Fibroblast of mammary gland (primary cell): ENCODE measurements around the gene SFT2D2.
"Not testable (repeated sequence)": the region's sequence is repeated elsewhere in the genome, so short reads cannot be mapped to it uniquely, and the experiment has no call there.

ENCODE experiments used
- DNase-seq: peaks from one replicate; pipeline ENCODE4 v3.0.0-alpha.2; 2010; ENCODE audit warnings: low read depth
- H3K4me3 ChIP-seq: 2 replicates; pipeline ENCODE4 v1.5.1; 2011; ENCODE audit warnings: low read depth, mild to moderate bottlenecking, low read length, moderate library complexity; ENCODE audit not compliant: control insufficient read depth
- TF ChIP-seq, protein P1 (sequence below): conservative IDR thresholded peaks from 2 replicates; pipeline ENCODE4 v1.5.1; 2011; ENCODE audit warnings: low read depth, low read length, inconsistent platforms; ENCODE audit not compliant: control insufficient read depth, insufficient read depth

The SFT2D2 gene

DNA sequence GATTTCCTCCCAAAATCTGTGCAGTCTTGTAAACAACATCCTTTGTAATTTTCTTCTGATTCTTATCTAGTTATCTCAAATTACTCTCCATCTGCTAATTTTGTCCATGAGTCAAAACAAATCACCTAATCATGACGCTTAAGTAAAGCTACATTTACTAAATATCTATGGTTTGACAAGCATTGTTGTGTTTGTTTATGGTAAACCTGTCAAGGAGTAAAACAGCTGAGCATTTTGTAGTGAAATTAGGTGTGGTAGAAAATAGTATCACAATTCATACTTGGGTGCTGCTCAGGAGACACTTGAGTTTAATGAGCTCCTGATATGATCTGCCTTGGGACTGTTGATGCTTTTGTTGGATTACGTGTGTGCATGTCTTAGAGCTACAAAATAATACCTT is 35.4 kb upstream of the SFT2D2 start:
- TF ChIP-seq, protein P1, sequence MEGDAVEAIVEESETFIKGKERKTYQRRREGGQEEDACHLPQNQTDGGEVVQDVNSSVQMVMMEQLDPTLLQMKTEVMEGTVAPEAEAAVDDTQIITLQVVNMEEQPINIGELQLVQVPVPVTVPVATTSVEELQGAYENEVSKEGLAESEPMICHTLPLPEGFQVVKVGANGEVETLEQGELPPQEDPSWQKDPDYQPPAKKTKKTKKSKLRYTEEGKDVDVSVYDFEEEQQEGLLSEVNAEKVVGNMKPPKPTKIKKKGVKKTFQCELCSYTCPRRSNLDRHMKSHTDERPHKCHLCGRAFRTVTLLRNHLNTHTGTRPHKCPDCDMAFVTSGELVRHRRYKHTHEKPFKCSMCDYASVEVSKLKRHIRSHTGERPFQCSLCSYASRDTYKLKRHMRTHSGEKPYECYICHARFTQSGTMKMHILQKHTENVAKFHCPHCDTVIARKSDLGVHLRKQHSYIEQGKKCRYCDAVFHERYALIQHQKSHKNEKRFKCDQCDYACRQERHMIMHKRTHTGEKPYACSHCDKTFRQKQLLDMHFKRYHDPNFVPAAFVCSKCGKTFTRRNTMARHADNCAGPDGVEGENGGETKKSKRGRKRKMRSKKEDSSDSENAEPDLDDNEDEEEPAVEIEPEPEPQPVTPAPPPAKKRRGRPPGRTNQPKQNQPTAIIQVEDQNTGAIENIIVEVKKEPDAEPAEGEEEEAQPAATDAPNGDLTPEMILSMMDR: no peak
- DNase-seq: no peak
- H3K4me3 ChIP-seq: no peak overlapping the region

DNA sequence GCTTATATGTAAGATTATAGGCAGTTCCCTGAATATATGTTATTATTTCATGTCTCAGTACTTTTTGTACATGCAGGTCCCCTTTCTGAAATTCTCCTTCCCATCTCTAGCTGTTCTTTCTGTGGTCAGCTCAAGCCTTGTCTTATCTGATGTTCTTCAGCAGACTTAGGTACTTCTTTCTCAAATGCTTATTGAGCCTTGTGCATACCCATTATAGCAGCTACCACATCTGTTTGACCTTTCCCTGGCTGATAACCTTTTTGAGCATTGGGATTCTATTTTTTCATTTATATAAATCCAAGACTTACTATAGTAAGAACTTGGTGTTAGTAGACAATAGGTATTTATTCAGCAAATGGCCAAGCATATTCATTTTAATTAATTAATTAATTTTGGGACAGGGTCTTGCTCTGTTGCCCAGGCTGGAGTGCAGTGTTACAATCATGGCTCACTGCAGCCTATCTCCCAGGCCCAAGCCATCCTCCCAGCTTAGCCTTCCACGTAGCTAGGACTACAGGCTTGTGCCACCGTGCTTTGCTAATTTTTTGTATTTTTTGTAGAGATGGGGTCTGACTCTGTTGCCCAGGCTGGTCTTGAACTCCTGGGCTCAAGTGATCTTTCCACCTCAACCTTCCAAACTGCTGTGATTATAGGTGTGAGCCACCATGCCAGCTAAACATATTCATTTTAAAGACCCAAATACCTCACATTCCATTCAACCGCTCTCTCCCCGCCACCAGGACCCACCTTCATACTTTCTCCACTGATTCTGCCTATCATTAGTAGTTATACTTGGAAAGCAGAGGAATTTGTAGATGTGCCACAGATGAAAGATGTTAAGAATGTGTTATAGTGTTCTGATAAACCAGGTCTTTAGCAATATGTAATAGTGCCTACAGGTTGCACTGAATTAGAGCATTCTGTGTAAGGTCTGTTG is 30.3 kb upstream of the SFT2D2 start:
- DNase-seq: no peak
- no peak overlapping the region for H3K4me3 ChIP-seq
- TF ChIP-seq, protein P1: no peak

DNA sequence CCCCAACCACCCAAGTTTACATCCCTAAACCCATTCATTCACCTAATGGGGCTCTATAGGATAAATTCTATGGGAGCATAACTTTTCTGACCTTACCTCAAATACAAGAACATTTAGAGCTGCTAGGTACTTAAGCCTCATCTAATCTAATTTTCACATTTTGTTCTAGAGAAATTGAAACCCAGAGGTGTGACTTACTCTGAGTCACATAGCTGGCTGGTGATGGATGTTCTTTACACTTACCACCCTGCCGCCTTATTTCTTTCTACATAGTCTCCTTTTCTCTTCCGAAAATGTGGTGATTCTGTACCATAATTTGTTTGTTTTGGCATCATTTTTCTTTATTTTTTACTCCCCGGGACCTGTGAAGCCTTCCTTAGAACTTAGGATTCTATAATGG is 26.7 kb upstream of the SFT2D2 start:
- TF ChIP-seq, protein P1: no peak
- no peak overlapping the region for H3K4me3 ChIP-seq
- DNase-seq: no peak

DNA sequence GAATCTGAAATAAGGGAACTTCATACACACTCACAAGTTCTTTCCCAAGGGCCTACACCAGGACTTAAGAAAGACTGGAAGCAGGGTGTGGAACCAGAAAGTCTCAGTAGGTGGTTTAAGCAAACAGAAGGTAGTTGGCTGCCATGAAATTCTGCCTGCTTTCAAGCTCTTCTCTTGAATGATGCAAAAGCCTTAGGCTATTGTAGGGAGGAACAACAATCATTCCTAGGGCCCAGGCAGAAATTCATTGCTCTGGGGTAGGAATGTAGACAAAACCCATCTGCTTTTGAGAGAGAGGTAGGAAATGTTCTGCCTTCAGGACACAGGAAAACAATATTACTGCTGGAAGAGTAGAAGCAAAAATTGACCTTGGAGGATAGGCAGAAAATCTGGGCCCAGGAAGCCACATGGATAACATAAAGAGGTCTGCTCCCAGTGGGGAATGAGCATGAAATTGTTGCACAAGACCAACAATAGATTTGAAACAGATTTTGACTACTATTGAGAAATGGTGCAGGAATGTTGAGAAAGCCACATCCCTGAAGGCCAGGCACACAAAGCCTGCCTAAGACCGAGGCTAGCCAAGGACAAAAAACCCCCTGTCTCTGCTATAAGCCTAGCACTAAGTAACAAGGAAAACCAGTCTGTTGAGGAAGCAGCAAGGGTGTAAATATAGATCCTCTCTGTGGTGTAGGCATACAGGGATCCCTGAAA is 22.7 kb upstream of the SFT2D2 start:
- TF ChIP-seq, protein P1: no peak
- peak; percentile 95 for DNase-seq
- H3K4me3 ChIP-seq: no peak overlapping the region

DNA sequence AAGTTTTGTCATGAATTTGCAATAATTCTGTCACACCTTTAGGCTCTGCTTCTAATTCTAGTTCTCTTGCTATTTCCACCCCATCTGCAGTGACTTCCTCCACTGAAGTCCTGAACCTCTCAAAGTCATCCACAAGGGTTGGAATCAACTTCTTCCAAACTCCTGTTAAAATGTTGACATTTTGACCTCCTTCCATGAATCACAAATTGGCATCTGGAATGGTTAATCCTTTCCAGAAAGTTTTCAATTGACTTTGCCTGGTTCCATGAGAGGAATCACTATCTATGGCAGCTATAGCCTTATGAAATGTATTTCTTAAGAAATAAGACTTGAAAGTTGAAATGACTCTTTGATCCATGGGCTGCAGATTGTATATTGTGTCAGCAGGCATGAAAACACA is 19.7 kb upstream of the SFT2D2 start:
- TF ChIP-seq, protein P1: no peak
- DNase-seq: peak; percentile 54
- H3K4me3 ChIP-seq: no peak overlapping the region

DNA sequence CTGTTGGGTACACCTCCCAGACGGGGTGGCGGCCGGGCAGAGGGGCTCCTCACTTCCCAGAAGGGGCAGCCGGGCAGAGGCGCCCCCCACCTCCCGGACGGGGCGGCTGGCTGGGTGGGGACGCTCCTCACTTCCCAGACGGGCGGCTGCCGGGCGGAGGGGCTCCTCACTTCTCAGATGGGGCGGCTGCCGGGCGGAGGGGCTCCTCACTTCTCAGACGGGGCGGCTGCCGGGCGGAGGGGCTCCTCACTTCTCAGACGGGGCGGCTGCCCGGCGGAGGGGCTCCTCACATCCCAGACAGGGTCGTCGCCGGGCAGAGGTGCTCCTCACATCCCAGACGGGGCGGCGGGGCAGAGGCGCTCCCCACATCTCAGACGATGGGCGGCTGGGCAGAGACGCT is 18.1 kb upstream of the SFT2D2 start:
- H3K4me3 ChIP-seq, DNase-seq: not testable (repeated sequence)

DNA sequence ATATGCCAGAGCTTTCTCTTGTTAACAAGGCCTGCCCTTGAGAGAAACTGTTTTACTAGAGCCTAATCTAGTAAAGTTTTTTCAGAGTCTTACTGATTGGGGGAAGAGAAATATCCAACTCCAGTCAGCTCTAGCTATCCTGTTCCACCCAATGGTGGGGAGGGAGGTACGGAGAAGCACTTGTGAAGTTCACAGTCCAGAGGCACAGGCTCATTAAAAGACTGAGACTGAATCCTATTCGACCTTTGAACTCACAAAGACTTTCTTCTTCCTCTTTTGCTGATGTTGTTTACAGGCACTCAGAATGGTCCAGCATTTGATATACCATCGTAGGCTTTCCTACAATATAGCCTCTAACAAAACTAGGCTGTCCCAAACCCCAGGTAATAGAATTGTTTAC is 15.5 kb upstream of the SFT2D2 start:
- TF ChIP-seq, protein P1: no peak
- no peak for DNase-seq
- H3K4me3 ChIP-seq: no peak overlapping the region
